Erythroblast (primary cell): ENCODE measurements around the gene CLDN10.

Experiments used
- GATA1 ChIP-seq: IDR thresholded peaks from 2 replicates; pipeline ENCODE4 v1.6.1; 2011; ENCODE audit warnings: low read depth, mild to moderate bottlenecking, control low read depth, low read length, moderate library complexity
- POLR2A ChIP-seq: IDR thresholded peaks from 2 replicates; pipeline ENCODE4 v1.6.1; 2011; ENCODE audit warnings: mild to moderate bottlenecking, low read length

- TF ChIP-seq POLR2A (no peak), GATA1 (no peak)
Measured at GRCh38 chr13:95579303-95579702, 26.8 kb downstream of the CLDN10 start.
